ENCODE measurements around the gene RABEPK. TPM values are rescaled to one million over a fixed set of nuclear protein-coding genes. Genes with fewer than 3 reads are reported as not detected.
A peak's percentile ranks its signal among the peaks of the same experiment; 100 is the strongest.

The RABEPK gene, protein sequence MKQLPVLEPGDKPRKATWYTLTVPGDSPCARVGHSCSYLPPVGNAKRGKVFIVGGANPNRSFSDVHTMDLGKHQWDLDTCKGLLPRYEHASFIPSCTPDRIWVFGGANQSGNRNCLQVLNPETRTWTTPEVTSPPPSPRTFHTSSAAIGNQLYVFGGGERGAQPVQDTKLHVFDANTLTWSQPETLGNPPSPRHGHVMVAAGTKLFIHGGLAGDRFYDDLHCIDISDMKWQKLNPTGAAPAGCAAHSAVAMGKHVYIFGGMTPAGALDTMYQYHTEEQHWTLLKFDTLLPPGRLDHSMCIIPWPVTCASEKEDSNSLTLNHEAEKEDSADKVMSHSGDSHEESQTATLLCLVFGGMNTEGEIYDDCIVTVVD
- 10 to 100 TPM in 1 of 2 donors, 1 to 10 TPM in 1; 7.5 to 12.1 TPM for total RNA-seq

DNA sequence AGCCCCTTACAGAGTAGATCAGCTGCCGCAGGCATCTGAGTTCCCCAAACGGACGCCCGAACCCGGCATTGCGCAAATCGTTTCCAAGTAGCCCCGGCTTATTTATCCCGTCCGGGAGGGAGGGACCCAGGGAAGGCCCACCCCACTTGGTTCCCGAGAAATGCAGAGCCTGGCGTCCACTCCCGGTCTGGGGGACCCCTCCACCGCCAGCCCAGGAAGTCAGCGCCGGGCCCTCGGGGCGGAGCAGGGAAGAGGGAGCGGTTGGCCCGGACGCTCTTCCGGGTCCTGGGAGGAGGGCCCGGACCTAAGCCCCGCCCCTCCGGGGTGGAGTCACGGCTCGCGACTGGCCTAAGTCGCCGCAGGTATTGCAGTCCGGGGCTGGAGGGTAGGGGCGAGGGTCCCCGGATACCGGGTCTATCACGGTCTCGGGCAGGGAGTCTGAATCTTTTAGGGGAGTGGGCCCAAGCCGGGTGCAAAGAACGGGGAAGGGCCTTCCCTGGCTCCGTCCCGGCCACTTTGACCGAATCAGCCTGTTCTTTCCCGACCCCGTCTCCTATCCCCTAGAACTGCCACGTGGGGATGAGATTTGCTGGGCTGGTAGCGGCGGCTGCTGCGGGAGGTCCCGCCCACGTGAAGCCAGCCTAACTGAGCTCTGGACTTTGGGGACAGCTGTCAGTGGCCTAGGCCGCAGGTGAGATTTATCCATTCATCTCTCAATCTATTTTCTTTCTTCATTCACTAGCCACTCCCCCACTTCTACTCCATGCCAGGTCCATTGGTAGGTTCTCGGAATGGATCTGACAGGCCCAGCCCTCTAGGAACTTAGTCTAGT lies at the start of gene RABEPK:
TSS of gene RABEPK (plus strand) at position 327 of the 832 bp plus-strand sequence. CDS start 2,472 bp downstream, outside the sequence.
- Histone ChIP-seq H3K9me3 (no peaks in the 10 kb centered on the region), H3K27me3 (no peaks in the 10 kb centered on the region), H3K4me3 (peak within 1 kb of the TSS; percentile 67 to 74), H3K36me3 (peaks cover 12% of the 10 kb centered on the region), H3K4me1 (peaks cover 0 to 11% of the 10 kb centered on the region in 2 donors), H3K27ac (peak within 1 kb of the TSS; percentile 79 to 86)
- peak; percentile 93 for DNase-seq (ENCODE audit: low spot score)
- TF ChIP-seq, protein P1, sequence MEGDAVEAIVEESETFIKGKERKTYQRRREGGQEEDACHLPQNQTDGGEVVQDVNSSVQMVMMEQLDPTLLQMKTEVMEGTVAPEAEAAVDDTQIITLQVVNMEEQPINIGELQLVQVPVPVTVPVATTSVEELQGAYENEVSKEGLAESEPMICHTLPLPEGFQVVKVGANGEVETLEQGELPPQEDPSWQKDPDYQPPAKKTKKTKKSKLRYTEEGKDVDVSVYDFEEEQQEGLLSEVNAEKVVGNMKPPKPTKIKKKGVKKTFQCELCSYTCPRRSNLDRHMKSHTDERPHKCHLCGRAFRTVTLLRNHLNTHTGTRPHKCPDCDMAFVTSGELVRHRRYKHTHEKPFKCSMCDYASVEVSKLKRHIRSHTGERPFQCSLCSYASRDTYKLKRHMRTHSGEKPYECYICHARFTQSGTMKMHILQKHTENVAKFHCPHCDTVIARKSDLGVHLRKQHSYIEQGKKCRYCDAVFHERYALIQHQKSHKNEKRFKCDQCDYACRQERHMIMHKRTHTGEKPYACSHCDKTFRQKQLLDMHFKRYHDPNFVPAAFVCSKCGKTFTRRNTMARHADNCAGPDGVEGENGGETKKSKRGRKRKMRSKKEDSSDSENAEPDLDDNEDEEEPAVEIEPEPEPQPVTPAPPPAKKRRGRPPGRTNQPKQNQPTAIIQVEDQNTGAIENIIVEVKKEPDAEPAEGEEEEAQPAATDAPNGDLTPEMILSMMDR (IDR thresholded peaks at IDR 0.05): no peak

DNA sequence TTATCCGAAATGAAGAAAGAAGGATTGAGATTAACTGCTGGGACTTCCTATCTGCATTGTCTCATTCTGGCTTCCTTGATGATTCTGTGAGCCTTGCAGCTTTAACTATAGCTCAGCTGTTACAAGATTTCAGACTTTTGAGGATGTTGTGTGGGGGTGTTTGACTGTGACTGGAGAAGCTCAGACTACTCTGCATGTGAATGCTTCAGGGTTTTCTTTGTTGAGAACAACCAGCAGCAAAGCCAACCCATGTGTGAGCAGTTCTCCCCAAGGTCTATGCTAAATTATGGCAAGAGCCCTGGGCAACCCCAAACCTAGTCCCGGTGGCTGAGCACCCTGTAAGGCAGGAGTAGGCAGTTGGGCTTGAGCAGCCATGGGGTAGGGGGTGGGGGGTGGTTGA lies 48.6 kb upstream of the RABEPK start:
- no peak for DNase-seq (ENCODE audit: low spot score)
- H3K9me3 ChIP-seq: no peaks in the 10 kb centered on the region
- H3K27ac ChIP-seq: no peak overlapping the region
- H3K4me1 ChIP-seq: peaks cover 0 to 4% of the 10 kb centered on the region in 2 donors
- no peak overlapping the region for H3K4me3 ChIP-seq
- TF ChIP-seq, protein P1 (IDR thresholded peaks at IDR 0.05): no peak
- no peaks in the 10 kb centered on the region for H3K27me3 ChIP-seq
- peaks cover 50% of the 10 kb centered on the region for H3K36me3 ChIP-seq

DNA sequence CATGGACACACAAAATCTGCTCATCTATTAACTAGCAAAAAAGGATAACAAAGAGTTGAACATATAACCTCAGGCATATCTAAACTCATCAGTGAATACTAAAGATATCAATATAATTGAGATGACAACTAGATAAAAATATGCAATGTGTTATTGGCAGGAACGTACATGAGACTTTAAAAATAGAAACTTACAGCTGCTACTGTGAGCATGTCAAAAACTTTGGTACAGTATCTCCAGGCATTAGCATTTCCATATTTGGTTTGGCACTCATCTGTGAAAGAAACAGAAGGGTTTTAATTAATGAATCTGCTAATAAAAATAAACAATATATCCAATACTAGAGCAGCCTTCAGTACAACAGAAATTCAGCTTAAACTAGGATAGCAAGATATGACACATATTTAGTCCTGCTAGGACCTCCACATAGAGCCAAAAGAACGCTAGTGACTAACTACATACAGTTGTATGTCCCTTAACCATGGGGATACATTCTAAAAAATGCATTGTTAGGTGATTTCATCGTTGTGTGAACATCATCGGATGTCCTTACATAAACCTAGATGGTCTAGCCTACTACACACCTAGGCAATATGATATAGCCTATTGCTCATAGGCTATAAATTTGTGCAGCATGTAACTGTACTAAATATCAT lies 46.5 kb upstream of the RABEPK start:
- H3K36me3 ChIP-seq: peaks cover 57% of the 10 kb centered on the region
- no peaks in the 10 kb centered on the region for H3K9me3 ChIP-seq
- H3K4me1 ChIP-seq: peaks cover 0 to 4% of the 10 kb centered on the region in 2 donors
- H3K4me3 ChIP-seq: no peak overlapping the region
- TF ChIP-seq, protein P1 (IDR thresholded peaks at IDR 0.05): no peak
- peak overlapping the region in 1 of 2 donors; percentile 59 for H3K27ac ChIP-seq
- DNase-seq (ENCODE audit: low spot score): no peak
- H3K27me3 ChIP-seq: no peaks in the 10 kb centered on the region

DNA sequence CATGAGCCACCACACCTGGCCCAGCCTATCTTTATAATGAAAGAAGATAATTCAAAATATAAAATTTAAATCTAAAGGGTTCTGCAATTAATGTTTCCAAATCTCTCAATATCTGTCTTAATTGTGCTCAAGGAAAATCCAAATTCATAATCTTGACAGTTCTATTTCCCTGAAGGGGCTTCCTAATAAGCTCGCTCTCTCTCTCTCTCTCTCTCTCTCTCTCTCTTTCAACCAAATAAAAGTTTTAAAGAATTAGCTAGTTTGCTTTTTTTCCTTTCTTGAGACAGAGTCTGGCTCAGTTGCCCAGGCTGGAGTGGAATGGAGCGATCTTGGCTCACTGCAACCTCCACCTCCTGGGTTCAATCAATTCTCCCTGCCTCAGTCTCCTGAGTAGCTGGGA lies 43.8 kb upstream of the RABEPK start:
- Histone ChIP-seq H3K27me3 (no peaks in the 10 kb centered on the region), H3K4me3 (no peak overlapping the region), H3K4me1 (peaks cover 0 to 13% of the 10 kb centered on the region in 2 donors), H3K27ac (no peak overlapping the region), H3K36me3 (peaks cover 42% of the 10 kb centered on the region), H3K9me3 (no peaks in the 10 kb centered on the region)
- TF ChIP-seq, protein P1 (IDR thresholded peaks at IDR 0.05): no peak
- DNase-seq (ENCODE audit: low spot score): no peak

DNA sequence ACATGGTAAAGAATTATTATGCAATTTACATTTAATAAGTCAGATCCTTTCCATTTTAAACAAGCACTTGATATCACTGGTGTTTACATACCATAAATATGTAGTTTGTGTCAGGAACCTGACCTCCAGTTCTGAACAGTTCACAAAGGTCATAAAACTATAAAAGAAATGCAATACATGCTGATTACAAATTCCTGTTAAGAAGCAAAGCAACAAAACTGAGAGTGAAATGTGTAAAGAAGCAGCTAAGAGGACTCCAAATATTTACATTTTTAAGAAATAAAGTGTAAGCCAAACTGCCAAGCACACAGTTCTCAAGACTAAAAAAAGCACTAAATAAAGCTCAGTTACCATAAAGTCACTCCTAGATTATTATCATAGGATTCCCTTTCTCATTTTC lies 39.6 kb upstream of the RABEPK start:
- Histone ChIP-seq H3K36me3 (peaks cover 13% of the 10 kb centered on the region), H3K9me3 (no peaks in the 10 kb centered on the region), H3K4me3 (no peak overlapping the region), H3K27ac (peak overlapping the region in 1 of 2 donors; percentile 37), H3K4me1 (peaks cover 0 to 10% of the 10 kb centered on the region in 2 donors), H3K27me3 (no peaks in the 10 kb centered on the region)
- DNase-seq (ENCODE audit: low spot score): no peak
- TF ChIP-seq, protein P1 (IDR thresholded peaks at IDR 0.05): no peak

Measured in right atrium auricular region (tissue), 2 donors.